GM13977 (cell line): ENCODE measurements around the gene CUX1.

ENCODE experiments used
- DNase-seq: peaks from one replicate; pipeline ENCODE4 v3.0.0; 2012; ENCODE audit warnings: low spot score
- in situ Hi-C: fragments of 300-500 bp; cut with MboI; formaldehyde crosslinking; loops from one replicate; pipeline ENCODE4 v1.12.0; 2022; ENCODE audit warnings: low sequenced_read_pairs, low pct_unique_long_range_greater_than_20kb, mixed read lengths, inconsistent platforms; ENCODE audit not compliant: unreplicated experiment
- TF ChIP-seq, protein P1 (sequence below): IDR thresholded peaks from 2 replicates; pipeline ENCODE4 v1.5.1; 2012; ENCODE audit warnings: mild to moderate bottlenecking, control low read depth; ENCODE audit not compliant: insufficient read depth; ENCODE audit errors: extremely low read depth, missing control alignments

Gene CUX1

GRCh38 chr7:102068846-102069245 lies 251.4 kb downstream of the CUX1 start:
- in situ Hi-C loops, result no loop called here
- no peak for DNase-seq
- TF ChIP-seq, protein P1, sequence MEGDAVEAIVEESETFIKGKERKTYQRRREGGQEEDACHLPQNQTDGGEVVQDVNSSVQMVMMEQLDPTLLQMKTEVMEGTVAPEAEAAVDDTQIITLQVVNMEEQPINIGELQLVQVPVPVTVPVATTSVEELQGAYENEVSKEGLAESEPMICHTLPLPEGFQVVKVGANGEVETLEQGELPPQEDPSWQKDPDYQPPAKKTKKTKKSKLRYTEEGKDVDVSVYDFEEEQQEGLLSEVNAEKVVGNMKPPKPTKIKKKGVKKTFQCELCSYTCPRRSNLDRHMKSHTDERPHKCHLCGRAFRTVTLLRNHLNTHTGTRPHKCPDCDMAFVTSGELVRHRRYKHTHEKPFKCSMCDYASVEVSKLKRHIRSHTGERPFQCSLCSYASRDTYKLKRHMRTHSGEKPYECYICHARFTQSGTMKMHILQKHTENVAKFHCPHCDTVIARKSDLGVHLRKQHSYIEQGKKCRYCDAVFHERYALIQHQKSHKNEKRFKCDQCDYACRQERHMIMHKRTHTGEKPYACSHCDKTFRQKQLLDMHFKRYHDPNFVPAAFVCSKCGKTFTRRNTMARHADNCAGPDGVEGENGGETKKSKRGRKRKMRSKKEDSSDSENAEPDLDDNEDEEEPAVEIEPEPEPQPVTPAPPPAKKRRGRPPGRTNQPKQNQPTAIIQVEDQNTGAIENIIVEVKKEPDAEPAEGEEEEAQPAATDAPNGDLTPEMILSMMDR, result no peak

DNA sequence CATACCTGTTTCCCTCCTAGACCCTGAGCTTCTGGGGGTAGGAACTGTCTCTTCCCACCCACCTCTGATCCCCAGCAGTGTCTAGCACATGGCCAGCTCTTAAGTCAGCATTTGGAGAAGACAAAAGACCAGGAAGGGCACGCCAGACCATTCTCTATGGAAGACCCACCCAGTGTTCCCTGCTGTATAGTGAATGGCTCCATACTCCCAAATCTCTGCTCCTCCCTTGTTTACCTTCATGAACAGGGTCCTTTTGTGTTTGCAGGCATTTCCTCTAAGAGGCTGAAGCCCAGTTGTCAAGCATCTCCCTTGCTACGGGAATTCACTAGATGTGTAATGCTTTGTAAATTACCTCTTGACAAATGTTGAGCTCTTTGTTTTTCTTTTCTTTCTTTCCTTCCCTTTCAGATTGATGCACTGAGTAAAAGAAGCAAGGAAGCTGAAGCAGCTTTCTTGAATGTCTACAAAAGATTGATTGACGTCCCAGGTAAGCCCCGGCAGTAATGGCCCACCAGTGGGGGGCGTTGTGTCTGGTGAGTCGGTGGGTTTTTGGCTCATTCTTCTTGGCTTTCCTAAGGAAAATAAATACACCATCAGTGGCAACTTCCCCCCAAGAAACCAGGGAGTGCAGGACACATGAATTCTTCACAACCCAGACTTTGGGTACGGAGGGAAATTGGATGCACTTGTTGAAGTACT lies 252.7 kb downstream of the CUX1 start:
- DNase-seq, result no peak
- in situ Hi-C loops, result no loop called here
- TF ChIP-seq, protein P1, result peak; percentile 5

DNA sequence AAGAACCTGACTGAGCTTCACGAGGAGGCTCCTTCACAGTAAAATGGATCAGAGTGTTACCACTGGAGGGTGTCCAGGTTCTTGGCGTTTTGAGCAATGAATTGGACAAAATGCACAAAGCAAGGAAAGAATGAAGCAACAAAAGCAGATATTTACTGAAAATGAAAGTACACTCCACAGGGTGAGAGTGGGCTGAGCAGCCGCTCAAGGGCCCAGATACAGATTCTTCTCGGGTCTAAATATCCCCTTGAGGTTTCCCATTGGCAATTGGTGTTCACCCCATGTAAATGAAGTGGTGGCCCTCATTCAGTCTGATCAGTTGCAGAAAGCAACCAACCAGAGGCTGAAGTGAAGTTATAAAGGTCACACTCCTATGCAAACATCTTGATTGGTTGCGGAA lies 254.6 kb downstream of the CUX1 start:
- TF ChIP-seq, protein P1, result no peak
- in situ Hi-C loops, result no loop called here
- DNase-seq, result no peak

DNA sequence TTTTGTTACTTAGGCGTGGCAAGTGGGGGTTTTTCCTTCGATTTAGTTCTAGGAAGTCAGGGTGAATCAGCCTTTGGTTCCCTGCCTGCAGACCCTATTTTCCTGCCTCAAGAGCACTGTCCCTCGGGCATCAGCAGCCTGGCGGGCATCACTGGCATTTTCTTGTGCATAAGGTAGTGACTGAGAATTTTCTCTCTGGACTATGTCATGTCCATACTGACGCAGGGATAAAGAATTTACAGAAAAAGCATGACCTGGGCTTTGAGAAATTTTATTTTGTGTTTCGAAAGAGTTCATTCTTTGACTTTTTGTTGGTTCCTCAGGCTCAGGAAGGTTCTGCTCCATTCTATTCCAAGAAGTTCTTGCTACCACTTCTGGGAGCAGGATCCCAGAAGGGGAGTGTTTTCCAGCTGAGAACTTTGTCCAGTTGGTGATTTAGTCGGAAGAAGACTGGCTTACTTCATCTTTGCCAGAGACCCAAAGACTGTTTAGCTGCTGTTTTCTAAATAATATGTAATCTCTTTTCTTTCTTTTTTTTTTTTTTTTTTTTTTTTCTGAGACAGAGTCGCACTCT lies 255.3 kb downstream of the CUX1 start:
- TF ChIP-seq, protein P1, result no peak
- in situ Hi-C loops, result no loop called here
- no peak for DNase-seq

- TF ChIP-seq, protein P1, result no peak
- no peak for DNase-seq
- in situ Hi-C loops, result no loop called here
These were observed 256.8 kb downstream of the CUX1 start for GRCh38 chr7:102073931-102074880.

GRCh38 chr7:102075126-102075525 lies 257.7 kb downstream of the CUX1 start:
- in situ Hi-C loops, result no loop called here
- TF ChIP-seq, protein P1, result no peak
- no peak for DNase-seq
